ENCODE data around the gene VRK1.
A peak's percentile ranks its signal among the peaks of the same experiment; 100 is the strongest.

VRK1 gene, protein sequence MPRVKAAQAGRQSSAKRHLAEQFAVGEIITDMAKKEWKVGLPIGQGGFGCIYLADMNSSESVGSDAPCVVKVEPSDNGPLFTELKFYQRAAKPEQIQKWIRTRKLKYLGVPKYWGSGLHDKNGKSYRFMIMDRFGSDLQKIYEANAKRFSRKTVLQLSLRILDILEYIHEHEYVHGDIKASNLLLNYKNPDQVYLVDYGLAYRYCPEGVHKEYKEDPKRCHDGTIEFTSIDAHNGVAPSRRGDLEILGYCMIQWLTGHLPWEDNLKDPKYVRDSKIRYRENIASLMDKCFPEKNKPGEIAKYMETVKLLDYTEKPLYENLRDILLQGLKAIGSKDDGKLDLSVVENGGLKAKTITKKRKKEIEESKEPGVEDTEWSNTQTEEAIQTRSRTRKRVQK

DNA sequence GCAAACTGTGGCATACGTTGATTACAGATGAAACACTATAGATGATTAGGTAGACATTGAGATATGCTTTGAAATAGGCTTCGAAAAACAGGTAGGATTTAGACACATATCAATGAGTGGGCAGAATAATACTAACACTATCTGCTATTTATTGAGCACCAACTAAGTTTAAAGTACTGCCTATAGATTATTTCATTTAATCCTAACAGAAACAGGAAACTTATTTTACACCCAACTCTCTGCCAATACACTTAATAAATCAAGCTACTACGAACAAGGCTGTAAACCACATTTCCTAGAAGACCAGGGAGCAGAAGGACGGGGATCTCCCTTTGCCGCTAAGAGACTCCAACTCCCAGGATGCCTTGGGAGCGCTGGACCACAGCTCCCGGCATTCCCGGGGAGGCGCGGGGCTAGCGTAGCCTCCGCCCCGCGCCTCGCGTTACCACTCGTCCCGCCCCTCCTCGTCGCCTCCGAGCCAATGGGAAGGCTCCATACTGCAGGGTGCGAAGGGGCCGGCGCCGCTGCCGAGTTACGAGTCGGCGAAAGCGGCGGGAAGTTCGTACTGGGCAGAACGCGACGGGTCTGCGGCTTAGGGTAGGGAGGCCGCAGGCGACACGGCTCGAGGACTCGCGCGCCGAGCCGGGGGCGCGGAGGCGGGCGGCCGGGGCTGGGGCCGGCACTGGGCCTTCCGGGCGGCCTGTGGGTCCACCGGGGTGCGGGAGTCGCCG is at the start of gene VRK1:
TSS of gene VRK1 (plus strand) at position 532 of the 731 bp plus-strand sequence. CDS start 36,090 bp downstream, outside the sequence.
- Histone ChIP-seq H3K36me3 (ENCODE audit: insufficient read depth, low read length) (no peaks in the 10 kb centered on the region), H3K9me3 (ENCODE audit: low read length) (no peaks in the 10 kb centered on the region), H3K4me3 (ENCODE audit: low read length) (peak within 1 kb of the TSS; percentile 73), H2AFZ (ENCODE audit: low read depth, low read length) (peak within 1 kb of the TSS; percentile 49), H3K27me3 (ENCODE audit: insufficient read depth, low read length) (no peaks in the 10 kb centered on the region), H3K4me1 (ENCODE audit: insufficient read depth, low read length) (peaks cover 23% of the 10 kb centered on the region)

DNA sequence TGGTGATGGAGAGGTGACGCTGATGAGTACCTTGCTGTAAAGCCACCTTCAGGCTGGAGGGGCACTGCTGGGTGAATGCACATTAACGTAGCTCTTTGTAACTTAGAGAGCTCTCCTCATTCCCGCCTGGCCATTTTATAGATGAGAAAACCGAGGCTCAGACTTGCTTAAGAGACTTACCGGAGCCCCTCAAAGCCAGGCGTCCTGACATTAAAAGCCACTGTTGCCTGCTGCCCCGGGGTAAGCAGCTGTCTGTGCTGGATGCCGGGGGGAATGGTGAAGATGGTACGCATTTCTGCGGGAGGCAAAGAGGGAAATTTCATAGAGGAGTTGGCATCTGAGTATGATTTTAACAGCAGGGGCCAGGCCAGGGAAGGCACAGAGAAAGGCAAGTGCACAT is 49.6 kb upstream of the VRK1 start:
- Histone ChIP-seq H3K9me3 (ENCODE audit: low read length) (no peaks in the 10 kb centered on the region), H3K4me1 (ENCODE audit: insufficient read depth, low read length) (no peaks in the 10 kb centered on the region), H3K36me3 (ENCODE audit: insufficient read depth, low read length) (no peaks in the 10 kb centered on the region), H3K4me3 (ENCODE audit: low read length) (no peak overlapping the region), H3K27me3 (ENCODE audit: insufficient read depth, low read length) (peaks cover 17% of the 10 kb centered on the region), H2AFZ (ENCODE audit: low read depth, low read length) (no peak overlapping the region)

DNA sequence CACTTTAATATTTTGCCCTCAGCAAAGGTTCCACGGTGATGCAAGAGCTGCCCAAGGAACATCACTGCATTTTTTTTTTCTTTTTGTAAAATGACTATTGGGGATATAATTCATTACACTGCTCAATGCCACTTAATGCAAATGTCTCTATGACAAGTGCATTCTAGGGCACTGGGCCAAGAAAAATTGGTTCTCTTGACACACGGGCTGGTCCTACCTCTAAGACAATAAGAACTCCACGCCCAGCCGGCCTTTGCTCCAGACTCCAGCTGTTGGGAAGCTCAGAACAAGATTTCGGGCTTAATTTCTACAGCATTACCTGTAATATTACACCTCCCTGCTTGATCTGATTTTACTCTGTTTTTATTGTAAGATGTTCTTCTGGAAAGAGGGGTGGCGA is 48.8 kb upstream of the VRK1 start:
- Histone ChIP-seq H3K4me1 (ENCODE audit: insufficient read depth, low read length) (no peaks in the 10 kb centered on the region), H3K4me3 (ENCODE audit: low read length) (no peak overlapping the region), H3K36me3 (ENCODE audit: insufficient read depth, low read length) (no peaks in the 10 kb centered on the region)

DNA sequence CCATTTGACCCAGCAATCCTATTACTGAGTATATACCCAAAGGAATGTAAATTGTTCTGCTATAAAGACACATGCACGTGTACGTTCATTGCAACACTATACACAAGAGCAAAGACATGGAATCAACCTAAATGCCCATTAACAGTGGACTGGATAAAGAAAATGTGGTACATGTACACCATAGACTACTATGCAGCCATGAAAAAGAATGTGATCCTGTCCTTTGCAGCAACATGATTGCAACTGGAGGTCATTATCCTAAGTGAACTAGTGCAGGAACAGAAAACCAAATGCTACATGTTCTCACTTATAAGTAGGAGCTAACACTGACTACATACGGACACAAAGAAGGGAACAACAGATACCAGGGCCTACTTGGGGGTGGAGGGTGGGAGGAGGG is 45.7 kb upstream of the VRK1 start:
- H3K36me3 ChIP-seq (ENCODE audit: insufficient read depth, low read length) = no peaks in the 10 kb centered on the region
- H3K9me3 ChIP-seq (ENCODE audit: low read length) = no peaks in the 10 kb centered on the region
- H3K27me3 ChIP-seq (ENCODE audit: insufficient read depth, low read length) = no peaks in the 10 kb centered on the region
- no peak overlapping the region for H2AFZ ChIP-seq (ENCODE audit: low read depth, low read length)
- no peak overlapping the region for H3K4me3 ChIP-seq (ENCODE audit: low read length)
- peaks cover 17% of the 10 kb centered on the region for H3K4me1 ChIP-seq (ENCODE audit: insufficient read depth, low read length)

More for the DNA sequence above, 48.8 kb upstream of the VRK1 start:
- Histone ChIP-seq H3K27me3 (ENCODE audit: insufficient read depth, low read length) (peaks cover 13% of the 10 kb centered on the region), H3K9me3 (ENCODE audit: low read length) (no peaks in the 10 kb centered on the region), H2AFZ (ENCODE audit: low read depth, low read length) (no peak overlapping the region)

DNA sequence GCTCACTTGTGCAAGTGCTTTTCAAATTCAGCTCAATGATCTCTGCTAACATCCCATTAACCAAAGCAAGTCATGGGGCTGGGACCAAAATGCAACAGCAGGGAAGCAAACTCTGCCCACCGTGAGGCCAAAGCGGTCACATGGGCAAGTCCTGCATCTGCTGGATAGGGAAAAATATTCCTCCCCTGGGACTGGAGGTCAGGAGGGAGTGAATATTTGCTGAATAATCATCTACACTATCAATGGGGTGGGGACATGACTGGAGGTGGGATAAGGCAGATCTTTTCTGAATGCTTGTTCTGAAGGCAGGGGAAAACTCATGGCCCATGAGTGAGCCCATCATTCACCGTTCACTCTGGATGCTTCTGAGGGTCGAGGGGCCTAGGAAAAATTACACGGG is 45.1 kb upstream of the VRK1 start:
- Histone ChIP-seq H3K4me3 (ENCODE audit: low read length) (no peak overlapping the region), H2AFZ (ENCODE audit: low read depth, low read length) (no peak overlapping the region), H3K36me3 (ENCODE audit: insufficient read depth, low read length) (no peaks in the 10 kb centered on the region), H3K4me1 (ENCODE audit: insufficient read depth, low read length) (peaks cover 17% of the 10 kb centered on the region), H3K9me3 (ENCODE audit: low read length) (no peaks in the 10 kb centered on the region), H3K27me3 (ENCODE audit: insufficient read depth, low read length) (no peaks in the 10 kb centered on the region)

DNA sequence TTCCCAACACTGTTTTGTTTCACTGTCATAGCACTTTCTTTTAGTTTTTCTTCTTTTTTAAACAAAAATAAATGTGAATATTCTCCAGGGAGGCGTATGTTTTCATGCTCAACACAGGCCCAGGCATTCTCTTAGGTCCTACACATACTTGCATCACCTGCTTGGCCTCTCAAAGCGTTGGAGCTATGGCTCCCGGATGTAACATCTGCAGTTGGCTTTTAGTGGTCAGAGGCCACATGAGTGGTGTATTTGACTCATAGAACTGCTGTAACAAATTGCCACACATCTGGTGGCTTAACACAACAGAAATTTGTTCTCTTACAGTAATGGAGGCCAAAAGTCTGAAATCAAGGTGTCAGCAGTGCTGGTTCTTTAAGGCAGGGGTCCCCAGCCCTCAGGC is 44.6 kb upstream of the VRK1 start:
- H3K9me3 ChIP-seq (ENCODE audit: low read length) = no peaks in the 10 kb centered on the region
- H3K4me1 ChIP-seq (ENCODE audit: insufficient read depth, low read length) = peaks cover 17% of the 10 kb centered on the region
- H3K36me3 ChIP-seq (ENCODE audit: insufficient read depth, low read length) = no peaks in the 10 kb centered on the region
- H3K4me3 ChIP-seq (ENCODE audit: low read length) = no peak overlapping the region
- H2AFZ ChIP-seq (ENCODE audit: low read depth, low read length) = no peak overlapping the region
- H3K27me3 ChIP-seq (ENCODE audit: insufficient read depth, low read length) = no peaks in the 10 kb centered on the region

DNA sequence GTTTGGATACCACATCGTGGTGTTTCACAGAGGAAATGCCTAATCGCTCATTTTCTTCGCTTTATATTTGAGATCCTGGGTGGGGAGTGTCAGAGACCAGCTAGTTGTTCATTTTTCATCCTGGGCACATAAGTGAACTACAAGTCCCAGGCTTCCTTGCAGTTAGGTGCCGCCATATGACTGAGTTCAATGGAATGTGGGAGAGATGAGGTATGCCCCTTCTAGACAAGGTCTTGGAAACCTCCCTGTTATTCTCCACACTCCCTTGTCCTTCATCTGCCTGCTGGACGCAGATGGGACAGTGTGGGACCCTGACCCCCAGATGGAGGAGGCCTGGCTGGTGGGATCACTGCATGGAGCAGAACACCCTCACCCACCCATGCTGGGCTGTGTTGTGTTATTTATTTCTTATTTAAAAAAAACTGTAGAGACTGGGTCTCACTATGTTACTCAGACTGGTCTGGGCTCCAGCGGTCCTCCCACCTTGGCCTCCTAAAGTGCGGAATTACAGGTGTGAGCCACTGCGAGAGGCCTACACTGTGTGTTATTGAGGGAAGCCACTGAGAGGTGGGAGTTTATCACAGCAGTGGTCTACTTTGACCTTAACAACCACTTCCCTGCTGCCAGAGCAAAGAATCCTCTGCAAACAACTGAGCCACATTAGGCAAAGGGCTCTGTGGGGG is 42.9 kb upstream of the VRK1 start:
- H3K36me3 ChIP-seq (ENCODE audit: insufficient read depth, low read length) = no peaks in the 10 kb centered on the region
- H2AFZ ChIP-seq (ENCODE audit: low read depth, low read length) = no peak overlapping the region
- peaks cover 17% of the 10 kb centered on the region for H3K4me1 ChIP-seq (ENCODE audit: insufficient read depth, low read length)
- no peaks in the 10 kb centered on the region for H3K9me3 ChIP-seq (ENCODE audit: low read length)
- H3K27me3 ChIP-seq (ENCODE audit: insufficient read depth, low read length) = no peaks in the 10 kb centered on the region
- no peak overlapping the region for H3K4me3 ChIP-seq (ENCODE audit: low read length)

DNA sequence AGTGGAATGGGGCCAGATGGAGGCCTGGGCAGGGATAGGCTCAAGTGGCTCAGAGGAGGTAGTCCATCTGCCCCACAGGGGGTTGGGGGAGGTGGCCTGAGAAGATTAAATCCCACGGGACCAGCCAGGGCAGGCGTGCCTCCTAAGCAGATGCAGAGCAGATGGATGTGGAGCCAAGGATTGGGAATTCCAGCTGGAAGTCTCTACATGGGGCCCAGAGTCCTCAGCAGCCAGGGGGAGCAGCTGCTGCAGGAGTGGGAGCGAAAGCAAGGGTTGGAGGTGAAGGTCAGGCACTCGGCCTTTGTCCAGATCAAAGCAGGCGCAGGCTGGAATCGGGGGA is 42.4 kb upstream of the VRK1 start:
- H3K4me1 ChIP-seq (ENCODE audit: insufficient read depth, low read length) = peaks cover 17% of the 10 kb centered on the region
- no peak overlapping the region for H3K4me3 ChIP-seq (ENCODE audit: low read length)
- no peaks in the 10 kb centered on the region for H3K9me3 ChIP-seq (ENCODE audit: low read length)
- H3K27me3 ChIP-seq (ENCODE audit: insufficient read depth, low read length) = no peaks in the 10 kb centered on the region
- H2AFZ ChIP-seq (ENCODE audit: low read depth, low read length) = no peak overlapping the region
- no peaks in the 10 kb centered on the region for H3K36me3 ChIP-seq (ENCODE audit: insufficient read depth, low read length)

DNA sequence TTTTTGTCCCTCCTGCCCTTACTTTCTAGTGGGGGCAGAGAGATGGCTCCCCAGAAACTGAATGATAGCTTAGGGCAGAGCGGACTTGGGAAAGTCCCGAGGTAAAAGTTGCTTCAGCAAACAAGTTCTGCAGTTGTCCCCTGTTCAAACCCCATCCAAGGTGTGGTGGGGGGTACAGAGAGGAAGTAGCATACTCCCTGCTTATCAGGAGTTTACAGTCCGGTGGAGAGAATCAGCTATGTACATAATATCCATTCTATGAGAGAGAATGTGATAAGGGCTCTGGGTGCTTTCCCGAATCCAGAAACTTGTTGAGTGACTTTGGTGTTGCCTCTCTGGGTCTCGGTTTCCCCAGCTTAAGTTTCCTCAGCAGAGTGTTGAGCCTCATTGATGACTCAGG is 40.4 kb upstream of the VRK1 start:
- no peaks in the 10 kb centered on the region for H3K9me3 ChIP-seq (ENCODE audit: low read length)
- H3K36me3 ChIP-seq (ENCODE audit: insufficient read depth, low read length) = no peaks in the 10 kb centered on the region
- no peak overlapping the region for H3K4me3 ChIP-seq (ENCODE audit: low read length)
- no peak overlapping the region for H2AFZ ChIP-seq (ENCODE audit: low read depth, low read length)
- peaks cover 17% of the 10 kb centered on the region for H3K4me1 ChIP-seq (ENCODE audit: insufficient read depth, low read length)
- H3K27me3 ChIP-seq (ENCODE audit: insufficient read depth, low read length) = peaks cover 7% of the 10 kb centered on the region

DNA sequence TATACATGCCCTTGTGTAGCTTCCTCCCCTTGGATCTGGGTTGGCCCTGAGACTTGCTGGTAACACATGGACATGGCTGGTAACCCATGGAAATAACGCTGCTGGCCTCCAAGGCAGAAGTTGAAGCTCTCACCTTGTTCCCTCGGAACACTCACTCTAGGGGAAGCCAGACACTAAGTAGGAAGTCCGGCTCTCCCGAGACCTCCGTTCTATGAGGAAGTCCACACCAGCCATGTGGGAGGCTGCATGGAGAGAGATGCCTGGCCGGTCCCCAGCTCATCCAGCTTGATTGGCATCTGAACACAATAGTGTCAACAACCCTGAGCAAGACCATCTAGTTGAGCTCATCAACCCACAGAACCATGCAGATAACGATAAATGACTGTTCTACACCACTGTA is 39.7 kb upstream of the VRK1 start:
- H3K4me1 ChIP-seq (ENCODE audit: insufficient read depth, low read length) = peaks cover 17% of the 10 kb centered on the region
- H2AFZ ChIP-seq (ENCODE audit: low read depth, low read length) = no peak overlapping the region
- no peak overlapping the region for H3K4me3 ChIP-seq (ENCODE audit: low read length)
- H3K9me3 ChIP-seq (ENCODE audit: low read length) = no peaks in the 10 kb centered on the region
- no peaks in the 10 kb centered on the region for H3K36me3 ChIP-seq (ENCODE audit: insufficient read depth, low read length)
- peaks cover 7% of the 10 kb centered on the region for H3K27me3 ChIP-seq (ENCODE audit: insufficient read depth, low read length)

DNA sequence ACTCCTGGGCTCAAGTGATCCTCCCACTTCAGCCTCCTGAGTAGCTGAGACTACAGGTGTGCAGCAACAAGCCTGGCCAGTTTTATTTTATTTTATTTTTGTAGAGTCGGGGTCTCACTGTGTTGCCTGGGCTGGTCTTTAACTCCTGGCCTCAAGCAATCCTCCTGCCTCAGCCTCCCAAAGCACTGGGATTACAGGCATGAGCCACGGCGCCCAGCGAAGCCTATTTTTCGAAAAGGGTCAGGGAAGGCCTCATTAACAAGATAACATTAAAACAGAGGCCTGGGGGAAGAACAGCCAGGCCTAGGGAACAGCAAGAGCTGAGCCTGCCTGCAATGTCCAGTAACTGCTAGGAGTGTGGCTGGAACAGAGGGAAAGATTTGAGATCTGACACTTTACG is 36.1 kb upstream of the VRK1 start:
- no peaks in the 10 kb centered on the region for H3K36me3 ChIP-seq (ENCODE audit: insufficient read depth, low read length)
- H3K27me3 ChIP-seq (ENCODE audit: insufficient read depth, low read length) = peaks cover 7% of the 10 kb centered on the region
- no peak overlapping the region for H3K4me3 ChIP-seq (ENCODE audit: low read length)
- H3K4me1 ChIP-seq (ENCODE audit: insufficient read depth, low read length) = peaks cover under 1% of the 10 kb centered on the region
- H3K9me3 ChIP-seq (ENCODE audit: low read length) = no peaks in the 10 kb centered on the region
- no peak overlapping the region for H2AFZ ChIP-seq (ENCODE audit: low read depth, low read length)

DNA sequence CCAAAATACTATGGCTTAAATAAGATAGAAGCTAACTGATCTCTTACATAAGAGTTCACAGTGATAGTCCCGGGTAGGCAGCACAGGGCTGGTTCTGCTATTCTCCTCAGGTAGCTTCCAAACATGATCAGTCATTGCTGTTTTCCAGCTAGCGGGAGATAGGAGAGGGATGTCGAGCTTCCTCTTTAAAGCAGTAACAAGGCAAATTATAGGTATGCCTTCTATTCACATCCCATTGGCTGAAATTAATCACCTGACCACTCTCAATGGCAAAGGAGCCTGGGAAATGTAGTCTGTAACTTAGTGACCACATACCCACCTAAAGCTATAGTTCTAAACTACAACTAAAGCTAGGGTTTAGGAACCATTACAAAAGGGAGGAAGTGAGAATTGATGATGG is 34.5 kb upstream of the VRK1 start:
- H3K27me3 ChIP-seq (ENCODE audit: insufficient read depth, low read length) = peaks cover 7% of the 10 kb centered on the region
- H3K4me3 ChIP-seq (ENCODE audit: low read length) = peak overlapping the region; percentile 32
- H3K36me3 ChIP-seq (ENCODE audit: insufficient read depth, low read length) = no peaks in the 10 kb centered on the region
- no peaks in the 10 kb centered on the region for H3K4me1 ChIP-seq (ENCODE audit: insufficient read depth, low read length)
- peak overlapping the region; percentile 40 for H2AFZ ChIP-seq (ENCODE audit: low read depth, low read length)
- no peaks in the 10 kb centered on the region for H3K9me3 ChIP-seq (ENCODE audit: low read length)

DNA sequence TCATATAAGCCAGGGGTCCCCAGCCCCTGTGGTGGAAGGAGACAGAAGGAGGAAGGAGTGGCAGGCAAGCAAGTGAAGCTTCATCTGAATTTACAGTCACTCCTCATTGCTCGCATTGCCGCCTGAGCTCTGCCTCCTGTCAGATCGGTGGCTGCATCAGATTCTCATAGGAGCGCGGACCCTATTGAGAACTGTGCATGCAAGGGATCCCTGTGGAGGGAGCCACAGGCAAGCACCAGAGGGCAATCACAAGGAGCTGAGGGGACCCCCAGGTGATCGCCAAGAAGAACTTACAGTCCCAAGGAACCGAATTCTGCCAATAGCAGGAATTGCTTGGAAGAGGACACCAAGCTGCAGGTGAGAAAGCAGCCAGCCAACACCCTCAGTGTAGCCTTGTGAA is 33.2 kb upstream of the VRK1 start:
- Histone ChIP-seq H3K9me3 (ENCODE audit: low read length) (no peaks in the 10 kb centered on the region), H3K27me3 (ENCODE audit: insufficient read depth, low read length) (peaks cover 10% of the 10 kb centered on the region), H3K4me3 (ENCODE audit: low read length) (no peak overlapping the region), H3K36me3 (ENCODE audit: insufficient read depth, low read length) (no peaks in the 10 kb centered on the region), H2AFZ (ENCODE audit: low read depth, low read length) (no peak overlapping the region), H3K4me1 (ENCODE audit: insufficient read depth, low read length) (no peaks in the 10 kb centered on the region)

Data from neuron (in vitro differentiated cells).